ENCODE measurements around the gene HOTAIR.

HOTAIR gene

DNA sequence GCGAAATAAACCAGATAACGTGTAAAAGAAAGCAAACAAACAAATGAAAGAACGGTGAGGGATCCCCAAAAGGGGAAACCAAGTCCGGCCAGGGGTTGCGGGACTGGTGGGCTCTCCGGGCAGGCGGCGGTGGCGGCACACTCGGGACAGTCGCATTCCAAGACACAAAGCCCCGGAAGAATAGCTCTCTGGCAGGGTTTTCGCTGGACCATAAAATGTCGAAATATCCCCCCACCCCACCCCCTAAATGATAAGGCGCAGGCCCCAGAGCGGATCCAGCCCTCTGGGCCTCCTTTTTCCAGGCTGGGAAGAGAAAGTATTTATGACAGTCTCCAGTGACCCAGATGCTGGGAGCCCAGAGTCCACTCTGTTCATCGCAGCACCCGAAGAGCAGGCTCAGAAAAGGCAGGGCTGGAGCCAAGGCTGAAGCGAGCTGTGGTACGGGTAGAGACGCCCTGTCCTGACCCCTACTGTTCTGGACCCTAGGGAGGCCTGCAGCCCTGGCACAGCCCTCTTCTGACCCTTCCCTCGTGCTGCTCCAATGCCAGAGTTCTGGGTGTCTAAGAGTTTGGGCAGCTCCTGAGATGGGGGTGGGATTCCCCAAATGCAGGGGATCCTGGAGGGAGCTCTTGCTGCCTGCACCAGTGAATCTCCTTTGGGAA lies 31.9 kb upstream of the HOTAIR start:
- Mint-ChIP-seq H3K27ac (peak overlapping the region; percentile 93), H3K4me1 (peaks cover 29 to 47% of the 10 kb centered on the region in 2 donors), H3K4me3 (peak overlapping the region; percentile 85 to 87), H3K9me3 (no peaks in the 10 kb centered on the region), H3K27me3 (peaks cover 96 to 100% of the 10 kb centered on the region in 2 donors), H3K36me3 (no peaks in the 10 kb centered on the region)
- ATAC-seq (replicated peaks), result no peak
- DNase-seq, result no peak

DNA sequence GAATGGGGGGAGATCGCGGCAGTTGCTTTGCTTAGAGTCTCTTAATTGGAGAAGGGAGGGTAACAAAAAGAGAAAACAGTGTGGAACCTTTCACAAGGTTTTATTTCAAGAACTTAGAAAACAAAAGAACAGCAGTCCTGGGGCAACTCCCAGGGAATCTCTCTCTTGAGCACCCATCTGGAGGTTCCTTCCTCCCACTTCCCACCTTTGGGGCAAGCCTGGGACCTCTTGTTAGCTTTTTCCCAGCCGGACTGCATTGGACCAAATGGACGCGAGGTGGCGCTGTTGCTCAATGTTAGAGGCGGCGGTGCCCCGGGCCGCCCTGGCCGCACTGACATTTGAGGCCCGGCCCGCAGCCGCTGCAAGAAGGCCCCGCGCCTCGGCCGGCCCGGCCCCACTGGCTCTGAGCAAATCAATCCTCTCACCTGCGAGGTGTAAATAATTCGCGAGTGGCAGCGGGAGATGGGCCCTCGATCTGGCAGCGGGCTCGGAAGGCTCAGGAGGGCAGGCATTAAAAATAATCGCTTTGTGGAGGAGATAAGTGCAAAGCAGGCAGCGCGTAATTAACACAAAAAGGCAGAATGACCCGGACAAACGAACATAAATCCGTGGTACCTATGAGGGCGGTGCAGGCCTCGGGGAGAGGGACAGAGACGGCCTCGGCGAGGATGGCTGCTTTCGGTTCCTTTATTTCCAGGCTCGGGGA lies 31.3 kb upstream of the HOTAIR start:
- Mint-ChIP-seq H3K27ac (peak overlapping the region; percentile 93), H3K4me1 (peaks cover 22 to 40% of the 10 kb centered on the region in 2 donors), H3K36me3 (no peaks in the 10 kb centered on the region), H3K27me3 (peaks cover 96 to 100% of the 10 kb centered on the region in 2 donors), H3K4me3 (peak overlapping the region; percentile 85 to 87), H3K9me3 (no peaks in the 10 kb centered on the region)
- ATAC-seq (replicated peaks), result peak; percentile 84 to 89
- peak; percentile 67 for DNase-seq

DNA sequence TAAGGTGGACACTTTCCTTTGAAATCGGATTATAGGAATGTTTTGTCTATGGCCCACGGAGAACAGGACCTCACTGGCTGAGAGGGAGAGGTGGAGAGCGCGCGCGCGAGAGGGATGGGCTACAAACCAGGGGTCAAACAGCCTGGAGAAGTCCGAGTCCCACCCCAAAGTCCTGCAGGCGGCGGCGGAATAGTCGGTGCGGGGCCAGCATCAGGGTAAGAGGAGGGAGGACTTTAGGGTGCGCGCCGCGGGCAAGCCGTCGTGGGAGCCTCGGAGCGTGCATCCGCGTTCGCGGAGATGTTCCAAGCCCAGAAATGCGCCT lies 30.7 kb upstream of the HOTAIR start:
- H3K4me1 Mint-ChIP-seq, result peaks cover 20 to 40% of the 10 kb centered on the region in 2 donors
- no peak for DNase-seq

DNA sequence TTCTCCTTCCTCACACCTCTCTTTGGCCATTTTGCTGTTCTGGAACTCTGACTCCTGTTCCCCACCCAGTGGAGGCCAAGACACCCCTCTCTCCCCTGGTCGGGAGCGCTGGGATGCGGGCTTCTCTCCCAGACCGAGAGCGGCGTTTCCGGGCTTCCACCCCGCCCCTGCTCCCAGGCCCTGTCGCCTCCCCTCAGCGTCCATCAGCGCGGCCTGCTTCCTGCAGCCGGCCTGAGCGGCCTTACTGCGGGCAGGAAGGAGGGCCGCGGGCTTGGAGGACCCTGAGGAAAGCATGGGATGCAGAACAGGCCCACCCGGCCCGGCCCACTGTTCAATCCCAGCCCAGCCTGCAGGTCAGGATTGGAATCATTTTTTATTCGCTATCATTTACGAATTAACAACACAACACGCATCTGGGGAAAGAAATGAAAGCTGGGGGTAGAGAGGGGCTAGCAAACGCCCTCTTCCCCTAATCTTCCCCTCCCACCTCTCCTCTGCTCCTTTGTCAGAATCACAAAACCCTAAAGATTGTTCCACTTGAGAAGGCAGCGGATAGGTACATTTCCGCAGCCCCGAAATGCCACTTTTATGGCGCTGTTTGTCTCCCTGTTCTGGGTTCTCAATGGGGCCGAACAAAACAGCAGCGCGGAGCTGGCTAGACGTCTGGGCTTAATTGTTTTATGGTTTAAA lies 30.2 kb upstream of the HOTAIR start:
- H3K4me1 Mint-ChIP-seq, result peaks cover 20 to 44% of the 10 kb centered on the region in 2 donors
- H3K9me3 Mint-ChIP-seq, result no peaks in the 10 kb centered on the region
- H3K4me3 Mint-ChIP-seq, result no peak overlapping the region
- DNase-seq (no peak), ATAC-seq (replicated peaks) (no peak)
- H3K36me3 Mint-ChIP-seq, result no peaks in the 10 kb centered on the region
- peak overlapping the region; percentile 93 for H3K27ac Mint-ChIP-seq
- peaks cover 91 to 100% of the 10 kb centered on the region in 2 donors for H3K27me3 Mint-ChIP-seq

More for the DNA sequence above, 30.7 kb upstream of the HOTAIR start:
- no peaks in the 10 kb centered on the region for H3K36me3 Mint-ChIP-seq
- no peak for ATAC-seq (replicated peaks)
- H3K4me3 Mint-ChIP-seq, result peak overlapping the region in 1 of 2 donors; percentile 87
- peaks cover 96 to 100% of the 10 kb centered on the region in 2 donors for H3K27me3 Mint-ChIP-seq
- H3K27ac Mint-ChIP-seq, result peak overlapping the region; percentile 93
- H3K9me3 Mint-ChIP-seq, result no peaks in the 10 kb centered on the region

DNA sequence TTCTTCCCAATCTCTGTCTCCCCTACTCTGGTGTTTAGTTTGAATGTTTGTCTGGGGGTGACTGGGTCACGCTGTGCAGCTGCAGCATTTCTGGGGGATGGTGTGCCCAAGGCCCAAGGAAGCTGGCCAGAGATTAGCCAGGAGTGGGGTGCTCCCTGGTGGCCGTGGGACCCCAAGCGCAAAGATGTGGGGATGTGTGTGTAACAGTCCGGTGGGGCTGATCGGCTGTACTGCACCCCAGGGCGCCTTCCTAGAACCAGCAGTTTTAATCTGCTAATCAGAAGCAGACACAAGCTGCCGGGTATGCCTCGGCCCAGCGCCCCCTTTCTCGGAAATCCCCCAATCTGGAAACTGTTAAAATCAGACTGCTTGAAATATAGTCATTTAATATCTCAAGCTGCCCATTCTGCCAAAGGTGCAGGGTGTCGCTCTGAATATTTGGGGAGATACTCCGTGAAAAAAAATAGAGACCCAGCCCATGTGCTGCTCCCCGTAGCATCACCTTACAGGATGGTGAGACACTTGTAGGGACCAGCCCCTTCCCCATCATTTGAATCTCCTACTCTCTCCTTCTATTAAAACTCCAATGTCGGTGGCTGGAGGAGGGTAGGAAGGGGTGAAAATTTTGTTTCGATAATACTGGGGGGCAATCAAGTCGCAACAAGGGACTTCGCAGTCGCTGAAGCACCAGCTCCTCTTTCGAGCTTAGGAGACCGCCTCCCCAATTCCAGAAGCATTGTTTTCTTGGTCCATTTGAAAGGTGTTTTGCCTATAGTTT lies 29.5 kb upstream of the HOTAIR start:
- Mint-ChIP-seq H3K36me3 (no peaks in the 10 kb centered on the region), H3K4me3 (peak overlapping the region in 1 of 2 donors; percentile 32), H3K9me3 (no peaks in the 10 kb centered on the region), H3K4me1 (peaks cover 18 to 38% of the 10 kb centered on the region in 2 donors), H3K27me3 (peaks cover 90 to 99% of the 10 kb centered on the region in 2 donors), H3K27ac (peak overlapping the region; percentile 80)
- DNase-seq (no peak), ATAC-seq (replicated peaks) (no peak)

DNA sequence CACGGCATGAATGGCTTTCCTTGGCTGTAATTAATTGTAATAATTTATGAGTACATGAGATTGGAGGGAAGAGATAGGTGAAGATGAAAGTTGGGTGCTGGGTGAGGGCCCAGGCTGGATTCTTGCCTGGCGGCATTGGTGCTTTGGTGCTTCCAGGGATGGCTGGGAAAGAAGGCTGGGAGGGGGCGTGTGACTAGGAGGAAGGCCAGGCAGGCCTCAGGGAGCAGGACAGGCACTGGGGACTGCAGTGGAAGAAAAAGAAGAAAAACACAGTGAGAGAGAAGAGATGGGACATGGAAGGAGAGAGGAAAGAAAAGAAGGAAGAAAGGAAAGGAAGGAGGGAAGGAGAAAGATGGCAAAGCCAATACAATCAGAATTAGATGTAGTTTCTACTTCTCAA lies 28.9 kb upstream of the HOTAIR start:
- no peak overlapping the region for H3K4me3 Mint-ChIP-seq
- no peaks in the 10 kb centered on the region for H3K36me3 Mint-ChIP-seq

DNA sequence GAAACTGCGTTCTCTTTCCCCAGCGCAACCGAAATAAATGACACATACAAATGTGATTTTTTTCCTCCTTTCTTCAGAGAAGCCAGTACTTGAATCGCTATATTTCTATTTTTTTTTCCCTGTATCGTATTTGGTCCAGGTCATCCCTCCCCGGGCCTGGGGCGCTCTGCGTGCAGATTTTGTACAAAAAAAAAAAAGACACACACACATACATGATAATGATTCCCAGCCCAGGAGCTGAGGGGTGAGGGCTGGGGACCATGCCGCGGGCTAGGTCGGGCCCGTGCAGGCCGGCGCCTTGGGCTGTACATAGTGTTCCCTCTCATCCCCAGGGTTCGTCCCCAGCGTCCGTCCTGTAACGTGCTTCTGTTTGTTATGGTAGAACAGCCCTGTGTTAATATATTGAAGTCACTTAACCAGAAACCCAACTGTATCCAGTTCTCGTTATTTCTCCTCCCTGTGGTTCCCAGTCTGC lies 28.2 kb upstream of the HOTAIR start:
- ATAC-seq (replicated peaks), result no peak
- DNase-seq, result no peak
- Mint-ChIP-seq H3K27ac (no peak overlapping the region), H3K36me3 (no peaks in the 10 kb centered on the region), H3K9me3 (no peaks in the 10 kb centered on the region), H3K27me3 (peaks cover 88 to 97% of the 10 kb centered on the region in 2 donors), H3K4me1 (peaks cover 17 to 43% of the 10 kb centered on the region in 2 donors), H3K4me3 (no peak overlapping the region)

More for the DNA sequence above, 28.9 kb upstream of the HOTAIR start:
- peaks cover 88 to 97% of the 10 kb centered on the region in 2 donors for H3K27me3 Mint-ChIP-seq
- ATAC-seq (replicated peaks), result no peak
- peak overlapping the region; percentile 80 for H3K27ac Mint-ChIP-seq
- peaks cover 17 to 38% of the 10 kb centered on the region in 2 donors for H3K4me1 Mint-ChIP-seq
- H3K9me3 Mint-ChIP-seq, result no peaks in the 10 kb centered on the region
- DNase-seq, result no peak

DNA sequence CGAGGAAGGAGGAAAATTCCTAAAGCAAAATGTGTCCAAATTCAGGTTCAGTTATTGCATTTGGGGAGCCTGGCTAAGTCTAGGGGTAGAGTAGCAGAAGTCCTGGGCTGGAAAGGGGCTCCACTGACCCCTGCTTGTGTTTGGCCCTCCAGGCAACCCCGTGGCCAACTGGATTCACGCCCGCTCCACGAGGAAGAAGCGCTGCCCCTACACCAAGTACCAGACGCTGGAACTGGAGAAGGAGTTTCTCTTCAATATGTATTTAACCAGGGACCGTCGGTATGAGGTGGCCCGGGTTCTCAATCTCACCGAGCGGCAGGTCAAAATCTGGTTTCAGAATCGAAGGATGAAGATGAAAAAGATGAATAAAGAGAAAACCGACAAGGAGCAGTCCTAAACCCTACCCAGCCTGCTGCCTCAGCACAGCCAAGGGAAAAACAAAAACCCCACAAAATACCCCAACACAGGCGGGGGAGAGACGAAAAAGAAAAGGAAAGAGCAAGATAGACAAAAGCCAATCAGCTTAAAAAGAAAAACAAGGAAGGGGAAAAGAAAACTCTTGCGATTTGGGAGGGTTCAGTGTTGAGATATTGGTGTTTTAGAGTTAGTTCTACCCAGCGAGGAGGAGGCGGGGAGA lies 27.6 kb upstream of the HOTAIR start:
- Mint-ChIP-seq H3K4me1 (peaks cover 21 to 47% of the 10 kb centered on the region in 2 donors), H3K36me3 (no peaks in the 10 kb centered on the region), H3K4me3 (peak overlapping the region in 1 of 2 donors; percentile 5), H3K9me3 (no peaks in the 10 kb centered on the region), H3K27ac (peak overlapping the region; percentile 60), H3K27me3 (peaks cover 88 to 97% of the 10 kb centered on the region in 2 donors)
- ATAC-seq (replicated peaks), result no peak
- no peak for DNase-seq

DNA sequence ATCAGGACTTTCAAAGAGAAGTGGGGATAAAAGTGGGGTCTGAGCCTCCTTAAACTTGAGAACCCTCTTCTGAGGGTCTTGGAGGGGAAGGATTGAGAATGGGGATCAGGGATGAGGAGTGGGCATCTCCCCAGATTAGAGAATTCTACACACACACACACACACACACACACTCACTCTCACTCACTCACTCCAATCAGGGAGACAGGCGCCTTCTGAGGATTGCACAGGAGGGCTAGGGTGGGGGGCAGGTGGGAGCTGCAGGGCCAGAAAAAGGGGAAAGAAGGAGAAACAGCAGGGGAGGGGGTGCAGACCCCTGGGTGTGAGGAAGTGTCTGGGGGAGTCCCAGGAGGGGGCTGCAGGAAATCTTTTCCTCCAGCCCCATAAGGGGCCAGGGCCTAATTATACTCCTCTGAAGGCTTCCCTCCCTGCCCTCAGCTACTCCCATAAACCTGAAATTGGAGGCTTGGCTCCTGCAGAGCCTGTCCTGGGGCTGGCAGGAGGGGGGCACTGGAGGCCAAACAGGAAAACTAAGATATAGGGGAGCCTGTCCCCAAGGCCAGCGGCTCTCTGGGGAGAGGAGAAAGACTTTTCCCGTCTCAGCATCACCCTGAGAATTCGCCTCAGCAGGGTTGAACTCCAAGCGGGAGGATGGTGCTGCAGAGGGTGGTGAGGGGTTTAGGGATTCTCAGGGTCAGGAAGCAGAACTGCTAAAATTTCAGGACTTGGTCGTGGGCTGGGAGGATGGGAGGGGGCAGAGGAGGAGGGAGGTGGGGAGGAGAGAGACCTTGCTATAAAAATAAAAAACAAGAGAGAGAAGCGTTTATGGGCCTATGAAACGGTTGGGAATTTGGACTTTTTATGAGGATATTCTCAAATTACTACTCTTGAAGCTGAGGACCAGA lies 26.8 kb upstream of the HOTAIR start:
- Mint-ChIP-seq H3K27ac (peak overlapping the region; percentile 43), H3K36me3 (no peaks in the 10 kb centered on the region), H3K4me1 (peaks cover 22 to 46% of the 10 kb centered on the region in 2 donors), H3K4me3 (no peak overlapping the region), H3K27me3 (peaks cover 86 to 97% of the 10 kb centered on the region in 2 donors), H3K9me3 (no peaks in the 10 kb centered on the region)
- DNase-seq (no peak), ATAC-seq (replicated peaks) (no peak)

DNA sequence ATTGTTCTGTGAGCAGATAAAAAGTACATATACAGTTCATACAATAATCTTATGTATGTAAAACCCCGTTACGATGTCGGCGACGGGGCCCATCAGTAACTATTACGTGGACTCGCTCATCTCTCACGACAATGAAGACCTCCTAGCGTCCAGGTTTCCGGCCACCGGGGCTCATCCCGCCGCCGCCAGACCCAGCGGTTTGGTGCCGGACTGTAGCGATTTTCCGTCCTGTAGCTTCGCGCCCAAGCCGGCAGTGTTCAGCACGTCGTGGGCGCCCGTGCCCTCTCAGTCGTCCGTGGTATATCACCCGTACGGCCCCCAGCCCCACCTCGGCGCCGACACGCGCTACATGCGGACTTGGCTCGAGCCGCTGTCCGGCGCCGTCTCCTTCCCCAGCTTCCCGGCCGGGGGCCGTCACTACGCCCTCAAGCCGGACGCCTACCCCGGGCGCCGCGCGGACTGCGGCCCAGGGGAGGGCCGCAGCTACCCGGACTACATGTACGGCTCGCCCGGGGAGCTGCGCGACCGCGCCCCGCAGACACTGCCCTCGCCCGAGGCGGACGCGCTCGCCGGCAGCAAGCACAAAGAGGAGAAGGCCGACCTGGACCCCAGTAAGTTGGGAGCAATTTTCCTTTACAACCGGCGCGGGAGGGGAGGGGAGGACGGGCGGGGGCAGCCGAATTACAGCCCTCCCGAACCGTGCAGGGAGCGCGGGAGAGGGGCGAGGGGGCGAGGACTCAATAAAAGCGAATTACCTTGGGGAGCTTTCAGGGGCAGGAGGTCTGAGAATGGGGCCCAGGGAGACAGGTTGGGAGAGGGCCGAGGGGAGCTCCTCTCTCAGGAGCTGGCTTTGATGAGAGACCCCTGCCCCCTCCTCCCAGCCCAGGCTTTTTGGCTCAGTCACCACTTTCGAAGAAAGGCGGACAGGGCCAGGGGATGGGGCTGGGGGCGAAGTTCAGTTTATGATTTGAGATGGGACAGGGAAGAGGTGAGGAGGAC lies 25.7 kb upstream of the HOTAIR start, which contains the start of gene HOXC9:
TSS of gene HOXC9 (plus strand) at position 46 of the 999 bp plus-strand sequence. CDS start at position 74, 28 bp downstream.
- peaks cover 26 to 46% of the 10 kb centered on the region in 2 donors for H3K4me1 Mint-ChIP-seq
- no peaks in the 10 kb centered on the region for H3K9me3 Mint-ChIP-seq
- H3K36me3 Mint-ChIP-seq, result peaks cover 0 to 2% of the 10 kb centered on the region in 2 donors
- peak within 1 kb of the TSS; percentile 44 to 51 for H3K4me3 Mint-ChIP-seq
- ATAC-seq (replicated peaks) (no peak), DNase-seq (no peak)
- H3K27me3 Mint-ChIP-seq, result peaks cover 86 to 97% of the 10 kb centered on the region in 2 donors
- peak within 1 kb of the TSS; percentile 69 for H3K27ac Mint-ChIP-seq

DNA sequence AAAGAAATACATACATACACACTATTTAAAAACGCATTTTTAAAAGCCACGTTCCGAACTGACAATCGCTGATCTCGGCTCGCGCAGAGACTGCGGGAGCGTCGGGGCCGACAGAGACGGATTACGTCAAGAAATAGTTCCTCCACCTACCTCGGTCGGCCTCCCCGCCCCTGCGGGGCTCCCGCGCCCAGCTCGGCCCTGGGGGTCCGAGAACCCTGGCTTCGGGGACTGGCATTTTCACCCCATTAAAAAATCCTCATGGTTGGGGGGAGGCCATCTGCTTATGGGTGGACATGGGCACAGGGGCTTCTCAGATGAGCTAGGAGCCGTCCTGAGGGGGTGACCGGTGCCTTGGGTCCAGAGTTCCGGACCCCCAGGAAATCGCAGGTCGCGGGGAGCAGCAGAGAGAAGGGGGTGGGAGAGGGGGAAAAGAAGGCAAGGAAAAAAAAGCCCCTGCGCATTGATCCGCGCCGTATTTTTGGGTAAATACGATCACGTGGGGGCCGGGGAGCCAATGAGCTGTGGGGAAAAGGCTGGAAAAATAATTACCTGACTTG lies 24.9 kb upstream of the HOTAIR start:
- Mint-ChIP-seq H3K27me3 (peaks cover 86 to 97% of the 10 kb centered on the region in 2 donors), H3K4me1 (peaks cover 32 to 50% of the 10 kb centered on the region in 2 donors), H3K4me3 (peak overlapping the region; percentile 21 to 44), H3K36me3 (peaks cover 0 to 2% of the 10 kb centered on the region in 2 donors), H3K27ac (peak overlapping the region; percentile 69), H3K9me3 (no peaks in the 10 kb centered on the region)
- DNase-seq (no peak), ATAC-seq (replicated peaks) (no peak)

All from stimulated activated naive B cell treated with anti-CD40 and anti-IgM and Interleukin-4, amounts not matched to agents 10 μg/mL and 1 μg/mL and 100 μg/mL, for 72 hours (primary cell).